ENCODE results near the gene SLC6A16.
"Not testable (repeated sequence)": the region's sequence is repeated elsewhere in the genome, so short reads cannot be mapped to it uniquely, and the experiment has no call there.

The SLC6A16 gene

DNA sequence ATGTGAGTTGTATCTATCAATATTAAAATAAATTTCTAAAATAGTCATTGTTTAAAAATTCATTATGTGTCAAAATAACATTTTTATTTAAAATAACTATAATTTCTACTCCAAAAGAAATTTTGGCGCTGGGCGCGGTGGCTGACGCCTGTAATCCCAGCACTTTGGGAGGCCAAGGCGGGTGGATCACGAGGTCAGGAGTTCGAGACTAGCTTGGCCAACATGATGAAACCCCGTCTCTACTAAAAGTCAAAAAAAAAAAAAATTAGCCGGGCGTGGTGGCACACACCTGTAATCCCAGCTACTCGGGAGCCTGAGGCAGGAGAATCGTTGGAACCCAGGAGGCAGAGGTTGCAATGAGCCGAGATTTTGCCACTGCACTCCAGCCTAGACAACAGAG is 765 bp upstream of the SLC6A16 start:
- H3K27me3 ChIP-seq (ENCODE audit: low read depth, low read length); H3K4me3 ChIP-seq (ENCODE audit: low read depth in 1 of 2, low read length in 2 of 2): not testable (repeated sequence)
- H3K9me3 ChIP-seq (ENCODE audit: control insufficient read depth in 1 of 2, low read length in 2 of 2) = peaks cover 0 to 11% of the 10 kb centered on the region in 2 donors

DNA sequence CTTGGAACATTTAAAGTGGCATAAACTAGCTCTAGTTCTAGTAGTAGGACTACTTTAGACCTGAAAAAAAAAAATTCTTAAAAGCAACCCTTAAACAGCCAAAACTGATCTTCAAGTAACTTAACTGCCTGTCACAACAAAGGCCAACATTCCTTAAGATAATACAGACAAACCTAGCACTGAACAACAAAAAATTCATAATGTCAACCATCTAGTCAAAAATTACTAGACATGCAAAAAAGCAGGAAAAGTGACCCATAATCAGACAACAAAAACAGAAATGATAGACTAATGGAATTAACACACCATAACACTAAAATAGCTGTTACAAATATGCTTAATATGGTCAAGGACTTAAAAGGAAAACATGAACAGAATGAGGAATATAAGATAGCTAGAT is 6.7 kb downstream of the SLC6A16 start:
- peaks cover 9 to 24% of the 10 kb centered on the region in 2 donors for H3K9me3 ChIP-seq (ENCODE audit: control insufficient read depth in 1 of 2, low read length in 2 of 2)
- no peaks in the 10 kb centered on the region for H3K27me3 ChIP-seq (ENCODE audit: low read depth, low read length)
- H3K36me3 ChIP-seq (ENCODE audit: control insufficient read depth in 1 of 2, insufficient read depth in 2 of 2, low read length in 2 of 2) = peaks cover 0 to 7% of the 10 kb centered on the region in 2 donors
- no peak overlapping the region for H3K4me3 ChIP-seq (ENCODE audit: low read depth in 1 of 2, low read length in 2 of 2)
- H3K27ac ChIP-seq (ENCODE audit: low read length) = no peak overlapping the region
- H3K4me1 ChIP-seq (ENCODE audit: control insufficient read depth in 1 of 2, insufficient read depth in 2 of 2, low read length in 2 of 2) = peaks cover 0 to 3% of the 10 kb centered on the region in 2 donors

More for the DNA sequence above, 765 bp upstream of the SLC6A16 start:
- not testable (repeated sequence) for H3K4me1 ChIP-seq (ENCODE audit: control insufficient read depth in 1 of 2, insufficient read depth in 2 of 2, low read length in 2 of 2); H3K27ac ChIP-seq (ENCODE audit: low read length); H3K36me3 ChIP-seq (ENCODE audit: control insufficient read depth in 1 of 2, insufficient read depth in 2 of 2, low read length in 2 of 2)

DNA sequence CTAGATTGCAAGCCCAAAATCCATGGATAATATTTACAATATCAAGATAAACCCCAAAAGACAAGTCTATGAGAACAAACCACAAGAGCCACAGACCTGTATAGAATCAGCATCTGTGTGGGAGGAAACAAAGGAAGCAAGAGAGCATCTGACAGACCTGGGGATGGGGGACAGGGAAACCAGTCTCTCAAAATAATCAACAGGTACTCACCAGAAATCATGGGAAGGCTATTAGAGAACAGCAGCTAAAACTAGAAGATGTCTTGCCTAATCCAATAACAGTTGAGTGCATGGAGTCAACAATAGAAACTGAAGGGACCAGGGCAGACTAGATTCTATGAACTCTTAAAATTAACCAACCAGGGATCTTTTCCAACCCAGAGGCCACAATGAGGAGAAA is 8.7 kb downstream of the SLC6A16 start:
- no peak overlapping the region for H3K4me3 ChIP-seq (ENCODE audit: low read depth in 1 of 2, low read length in 2 of 2)
- H3K36me3 ChIP-seq (ENCODE audit: control insufficient read depth in 1 of 2, insufficient read depth in 2 of 2, low read length in 2 of 2) = peaks cover 0 to 3% of the 10 kb centered on the region in 2 donors
- no peak overlapping the region for H3K27ac ChIP-seq (ENCODE audit: low read length)
- H3K4me1 ChIP-seq (ENCODE audit: control insufficient read depth in 1 of 2, insufficient read depth in 2 of 2, low read length in 2 of 2) = peaks cover 0 to 3% of the 10 kb centered on the region in 2 donors
- no peaks in the 10 kb centered on the region for H3K27me3 ChIP-seq (ENCODE audit: low read depth, low read length)
- peaks cover 9 to 19% of the 10 kb centered on the region in 2 donors for H3K9me3 ChIP-seq (ENCODE audit: control insufficient read depth in 1 of 2, low read length in 2 of 2)

DNA sequence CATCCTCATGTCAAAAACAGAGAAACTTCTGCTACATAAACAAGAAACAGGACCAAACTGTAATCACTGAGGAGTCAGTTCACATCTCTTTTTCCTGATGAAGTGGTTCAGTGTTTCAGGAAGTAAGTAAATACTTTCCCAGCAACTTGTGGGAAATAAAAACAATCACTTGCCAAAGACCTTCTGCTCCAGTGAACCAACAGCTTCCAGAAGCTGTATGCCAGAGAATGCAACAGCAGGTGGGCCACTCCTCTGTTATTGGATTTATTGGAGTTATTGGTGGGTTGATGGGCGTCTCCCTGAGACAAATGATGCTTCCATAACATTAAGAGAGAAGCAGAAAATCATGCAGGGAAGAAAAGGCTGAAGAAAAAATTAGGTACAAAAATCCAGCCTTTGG is 9.9 kb downstream of the SLC6A16 start:
- Histone ChIP-seq H3K4me3 (ENCODE audit: low read depth in 1 of 2, low read length in 2 of 2) (no peak overlapping the region), H3K27me3 (ENCODE audit: low read depth, low read length) (no peaks in the 10 kb centered on the region), H3K36me3 (ENCODE audit: control insufficient read depth in 1 of 2, insufficient read depth in 2 of 2, low read length in 2 of 2) (peaks cover 0 to 13% of the 10 kb centered on the region in 2 donors), H3K27ac (ENCODE audit: low read length) (no peak overlapping the region), H3K4me1 (ENCODE audit: control insufficient read depth in 1 of 2, insufficient read depth in 2 of 2, low read length in 2 of 2) (peaks cover 0 to 3% of the 10 kb centered on the region in 2 donors), H3K9me3 (ENCODE audit: control insufficient read depth in 1 of 2, low read length in 2 of 2) (peaks cover 9% of the 10 kb centered on the region in 2 donors)

DNA sequence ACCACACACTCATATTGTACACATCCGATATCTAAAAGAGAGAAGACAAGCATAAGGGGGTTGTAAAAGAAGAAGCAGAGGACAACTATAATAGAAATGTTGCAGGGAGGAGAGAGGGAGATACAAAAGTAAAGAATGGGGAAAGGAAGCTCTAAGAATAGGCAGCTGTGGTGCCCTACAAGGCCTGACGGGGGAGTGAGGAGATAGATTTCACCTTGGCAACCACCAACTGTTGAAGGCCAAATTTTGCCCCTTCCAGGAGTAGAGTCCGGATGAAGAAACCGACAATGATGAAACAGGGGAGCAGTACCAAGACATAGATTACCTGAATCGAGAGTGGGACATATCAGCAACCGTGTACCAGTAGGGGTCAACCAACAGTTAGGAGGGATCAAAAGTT is 15.9 kb downstream of the SLC6A16 start:
- Histone ChIP-seq H3K9me3 (ENCODE audit: control insufficient read depth in 1 of 2, low read length in 2 of 2) (no peaks in the 10 kb centered on the region), H3K27me3 (ENCODE audit: low read depth, low read length) (no peaks in the 10 kb centered on the region), H3K4me3 (ENCODE audit: low read depth in 1 of 2, low read length in 2 of 2) (no peak overlapping the region), H3K4me1 (ENCODE audit: control insufficient read depth in 1 of 2, insufficient read depth in 2 of 2, low read length in 2 of 2) (no peaks in the 10 kb centered on the region), H3K36me3 (ENCODE audit: control insufficient read depth in 1 of 2, insufficient read depth in 2 of 2, low read length in 2 of 2) (peaks cover 0 to 11% of the 10 kb centered on the region in 2 donors), H3K27ac (ENCODE audit: low read length) (no peak overlapping the region)

DNA sequence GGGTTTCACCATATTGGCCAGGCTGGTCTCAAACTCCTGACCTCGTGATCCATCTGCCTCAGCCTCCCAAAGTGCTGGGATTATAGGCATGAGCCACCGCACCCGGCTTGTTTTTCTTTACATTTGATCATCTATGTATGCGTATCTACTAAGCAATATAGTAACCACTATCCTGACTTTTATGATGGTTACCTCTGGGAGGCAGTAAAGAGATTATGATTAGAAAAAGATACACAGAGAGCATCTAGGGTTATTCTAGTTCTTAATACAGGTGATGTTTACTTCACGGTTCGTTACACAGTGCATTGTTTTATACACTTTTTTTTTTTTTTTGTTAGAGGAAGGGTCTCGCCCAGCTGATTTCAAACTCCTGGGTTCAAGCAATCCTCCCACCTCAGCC is 18.3 kb downstream of the SLC6A16 start:
- H3K27ac ChIP-seq (ENCODE audit: low read length); H3K27me3 ChIP-seq (ENCODE audit: low read depth, low read length); H3K9me3 ChIP-seq (ENCODE audit: control insufficient read depth in 1 of 2, low read length in 2 of 2); H3K4me1 ChIP-seq (ENCODE audit: control insufficient read depth in 1 of 2, insufficient read depth in 2 of 2, low read length in 2 of 2); H3K4me3 ChIP-seq (ENCODE audit: low read depth in 1 of 2, low read length in 2 of 2): not testable (repeated sequence)
- H3K36me3 ChIP-seq (ENCODE audit: control insufficient read depth in 1 of 2, insufficient read depth in 2 of 2, low read length in 2 of 2) = peaks cover 0 to 11% of the 10 kb centered on the region in 2 donors

DNA sequence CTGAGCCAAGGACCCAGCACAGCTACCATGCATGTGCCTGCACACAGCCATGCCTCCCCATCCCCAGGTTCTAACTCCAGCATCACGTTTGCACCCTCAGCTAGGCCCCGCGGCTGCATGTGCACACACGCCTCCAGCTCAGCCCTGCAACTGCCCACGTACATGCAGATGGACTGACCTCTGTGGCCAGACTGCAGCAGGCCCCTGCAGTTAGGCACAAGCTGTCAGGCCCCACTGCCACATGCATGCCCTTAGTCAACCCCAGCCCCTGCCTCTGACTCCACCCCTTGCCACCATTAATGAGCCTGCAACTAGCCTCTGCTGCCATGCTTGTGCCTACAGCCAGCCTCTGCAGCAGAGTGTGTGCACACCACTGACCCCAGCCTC is 23.1 kb downstream of the SLC6A16 start:
- no peaks in the 10 kb centered on the region for H3K4me1 ChIP-seq (ENCODE audit: control insufficient read depth in 1 of 2, insufficient read depth in 2 of 2, low read length in 2 of 2)
- no peaks in the 10 kb centered on the region for H3K36me3 ChIP-seq (ENCODE audit: control insufficient read depth in 1 of 2, insufficient read depth in 2 of 2, low read length in 2 of 2)
- no peak overlapping the region for H3K4me3 ChIP-seq (ENCODE audit: low read depth in 1 of 2, low read length in 2 of 2)
- no peak overlapping the region for H3K27ac ChIP-seq (ENCODE audit: low read length)
- no peaks in the 10 kb centered on the region for H3K27me3 ChIP-seq (ENCODE audit: low read depth, low read length)
- H3K9me3 ChIP-seq (ENCODE audit: control insufficient read depth in 1 of 2, low read length in 2 of 2) = no peaks in the 10 kb centered on the region

DNA sequence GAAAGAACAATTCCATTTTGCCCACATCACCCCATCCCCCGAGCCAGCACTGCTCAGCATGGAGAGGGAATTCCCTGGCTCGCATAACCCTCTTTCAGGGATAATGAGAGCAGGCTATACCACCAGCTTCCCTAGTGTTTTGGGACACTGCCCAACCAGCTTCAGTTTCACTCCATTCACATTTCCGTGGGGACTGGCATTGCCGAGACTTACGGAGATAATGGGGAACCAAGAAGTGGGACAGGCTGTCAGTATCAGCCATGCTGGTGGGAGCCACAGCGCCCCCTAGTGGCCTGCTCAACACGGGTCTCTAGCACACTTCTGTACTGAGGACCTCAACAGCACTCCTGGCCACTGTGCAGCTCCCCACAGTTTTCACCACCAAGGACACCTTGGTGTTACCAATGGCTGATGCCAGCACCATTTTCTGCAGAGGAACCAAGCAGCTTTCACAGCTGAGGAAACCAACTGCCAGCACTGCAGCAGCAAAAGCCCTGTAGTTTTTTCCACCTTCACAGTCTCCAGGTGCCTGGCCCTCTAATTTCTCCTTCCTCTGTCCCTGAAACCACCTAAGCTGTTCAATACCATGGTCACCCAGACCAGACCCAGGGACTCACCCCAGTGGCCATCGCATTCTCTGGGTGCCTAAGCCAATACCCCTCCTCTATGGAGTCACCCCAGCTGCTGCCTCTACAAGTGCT is 23.7 kb downstream of the SLC6A16 start:
- Histone ChIP-seq H3K9me3 (ENCODE audit: control insufficient read depth in 1 of 2, low read length in 2 of 2) (no peaks in the 10 kb centered on the region), H3K27ac (ENCODE audit: low read length) (no peak overlapping the region), H3K4me1 (ENCODE audit: control insufficient read depth in 1 of 2, insufficient read depth in 2 of 2, low read length in 2 of 2) (no peaks in the 10 kb centered on the region), H3K4me3 (ENCODE audit: low read depth in 1 of 2, low read length in 2 of 2) (no peak overlapping the region), H3K27me3 (ENCODE audit: low read depth, low read length) (no peaks in the 10 kb centered on the region), H3K36me3 (ENCODE audit: control insufficient read depth in 1 of 2, insufficient read depth in 2 of 2, low read length in 2 of 2) (no peaks in the 10 kb centered on the region)

DNA sequence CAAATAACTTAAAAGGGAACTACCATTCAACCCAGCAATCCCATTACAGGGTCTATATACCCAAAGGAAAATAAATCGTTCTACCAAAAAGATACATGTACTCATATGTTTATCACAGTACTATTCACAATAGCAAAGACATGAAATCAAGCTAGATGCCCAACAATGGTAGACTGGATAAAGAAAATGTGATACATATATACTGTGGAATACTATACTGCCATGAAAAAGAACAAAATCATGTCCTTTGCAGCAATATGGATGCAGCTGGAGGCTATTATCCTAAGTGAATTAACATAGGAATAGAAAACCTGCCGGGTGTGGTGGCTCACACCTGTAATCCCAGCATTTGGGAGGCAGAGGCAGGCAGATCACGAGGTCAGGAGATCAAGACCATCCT is 26.3 kb downstream of the SLC6A16 start:
- not testable (repeated sequence) for H3K4me1 ChIP-seq (ENCODE audit: control insufficient read depth in 1 of 2, insufficient read depth in 2 of 2, low read length in 2 of 2); H3K27ac ChIP-seq (ENCODE audit: low read length); H3K36me3 ChIP-seq (ENCODE audit: control insufficient read depth in 1 of 2, insufficient read depth in 2 of 2, low read length in 2 of 2); H3K9me3 ChIP-seq (ENCODE audit: control insufficient read depth in 1 of 2, low read length in 2 of 2); H3K4me3 ChIP-seq (ENCODE audit: low read depth in 1 of 2, low read length in 2 of 2); H3K27me3 ChIP-seq (ENCODE audit: low read depth, low read length)

DNA sequence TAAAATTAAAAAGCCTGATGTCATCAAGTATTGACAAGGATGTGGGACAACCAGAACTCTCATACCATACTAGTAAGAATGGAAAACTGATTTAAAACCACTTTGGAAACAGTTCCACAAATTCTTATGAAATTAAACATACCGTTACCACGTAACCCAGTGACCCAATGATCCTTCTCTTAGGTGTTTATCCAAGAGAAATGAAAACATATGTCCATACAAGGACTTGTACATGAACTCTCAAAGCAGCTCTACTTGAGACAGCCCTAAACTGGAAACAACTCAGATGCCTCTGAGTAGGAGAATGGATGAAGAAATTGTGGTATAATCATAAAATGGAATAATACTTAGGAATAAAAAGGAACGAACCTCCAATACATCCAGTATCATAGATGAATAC is 27.6 kb downstream of the SLC6A16 start:
- H3K27me3 ChIP-seq (ENCODE audit: low read depth, low read length) = no peaks in the 10 kb centered on the region
- H3K27ac ChIP-seq (ENCODE audit: low read length) = no peak overlapping the region
- no peaks in the 10 kb centered on the region for H3K9me3 ChIP-seq (ENCODE audit: control insufficient read depth in 1 of 2, low read length in 2 of 2)
- no peaks in the 10 kb centered on the region for H3K4me1 ChIP-seq (ENCODE audit: control insufficient read depth in 1 of 2, insufficient read depth in 2 of 2, low read length in 2 of 2)
- H3K36me3 ChIP-seq (ENCODE audit: control insufficient read depth in 1 of 2, insufficient read depth in 2 of 2, low read length in 2 of 2) = peaks cover 0 to 7% of the 10 kb centered on the region in 2 donors
- no peak overlapping the region for H3K4me3 ChIP-seq (ENCODE audit: low read depth in 1 of 2, low read length in 2 of 2)

DNA sequence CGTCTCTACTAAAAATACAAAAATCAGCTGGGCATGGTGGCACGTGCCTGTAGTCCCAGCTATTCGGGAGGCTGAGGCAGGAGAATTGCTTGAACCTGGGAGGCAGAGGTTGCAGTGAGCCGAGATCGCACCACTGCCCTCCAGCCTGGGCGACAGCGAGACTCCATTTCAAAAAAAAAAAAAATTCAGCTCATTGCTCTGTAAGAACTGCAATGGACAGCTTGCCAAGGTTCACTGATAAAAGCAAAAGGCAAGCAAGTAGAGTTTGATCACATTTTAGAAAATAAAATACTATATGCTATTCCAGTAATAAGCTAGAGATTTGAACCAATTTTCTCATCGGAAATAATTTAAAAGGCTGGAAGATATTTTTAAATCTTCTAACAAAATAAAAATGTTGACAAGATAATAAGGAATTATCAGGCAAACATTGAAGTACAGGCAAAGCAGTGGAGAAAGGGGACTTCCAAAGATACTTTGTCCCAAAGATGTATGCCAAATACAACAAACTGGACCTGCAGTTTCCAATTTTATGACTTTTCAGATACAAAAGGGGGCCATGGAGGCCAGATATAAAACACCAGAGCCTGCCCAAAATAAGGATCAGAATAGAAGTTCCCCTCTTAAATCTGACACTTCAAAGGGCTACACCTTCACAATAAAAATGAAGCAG is 29.6 kb downstream of the SLC6A16 start:
- H3K36me3 ChIP-seq (ENCODE audit: control insufficient read depth in 1 of 2, insufficient read depth in 2 of 2, low read length in 2 of 2) = peaks cover 0 to 7% of the 10 kb centered on the region in 2 donors
- no peaks in the 10 kb centered on the region for H3K4me1 ChIP-seq (ENCODE audit: control insufficient read depth in 1 of 2, insufficient read depth in 2 of 2, low read length in 2 of 2)
- H3K27me3 ChIP-seq (ENCODE audit: low read depth, low read length) = no peaks in the 10 kb centered on the region
- H3K27ac ChIP-seq (ENCODE audit: low read length) = no peak overlapping the region
- no peaks in the 10 kb centered on the region for H3K9me3 ChIP-seq (ENCODE audit: control insufficient read depth in 1 of 2, low read length in 2 of 2)
- H3K4me3 ChIP-seq (ENCODE audit: low read depth in 1 of 2, low read length in 2 of 2) = no peak overlapping the region

DNA sequence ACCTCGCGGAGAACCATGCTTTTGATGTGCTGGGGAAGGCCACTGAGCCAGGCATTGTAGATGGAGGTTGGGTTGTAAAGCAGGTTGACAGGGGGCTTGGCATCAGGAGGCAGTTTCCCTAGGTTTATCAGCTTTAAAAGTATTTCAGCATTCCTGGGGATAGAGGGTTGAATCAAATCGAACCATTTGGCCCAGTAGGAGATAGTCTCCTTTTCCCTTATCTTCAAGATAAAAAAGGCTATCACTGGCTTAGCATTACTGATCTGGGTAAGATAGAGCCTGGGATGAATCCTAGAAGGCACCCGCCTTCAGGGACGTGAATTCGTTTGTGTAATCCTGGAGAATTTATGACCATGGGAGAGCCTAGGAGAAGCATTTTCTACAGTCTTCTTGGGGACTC is 30.6 kb downstream of the SLC6A16 start:
- no peak overlapping the region for H3K27ac ChIP-seq (ENCODE audit: low read length)
- H3K27me3 ChIP-seq (ENCODE audit: low read depth, low read length) = no peaks in the 10 kb centered on the region
- no peaks in the 10 kb centered on the region for H3K9me3 ChIP-seq (ENCODE audit: control insufficient read depth in 1 of 2, low read length in 2 of 2)
- H3K4me1 ChIP-seq (ENCODE audit: control insufficient read depth in 1 of 2, insufficient read depth in 2 of 2, low read length in 2 of 2) = no peaks in the 10 kb centered on the region
- no peak overlapping the region for H3K4me3 ChIP-seq (ENCODE audit: low read depth in 1 of 2, low read length in 2 of 2)
- H3K36me3 ChIP-seq (ENCODE audit: control insufficient read depth in 1 of 2, insufficient read depth in 2 of 2, low read length in 2 of 2) = peaks cover 0 to 7% of the 10 kb centered on the region in 2 donors
